Astrocyte (in vitro differentiated cells and primary cell): ENCODE measurements around the gene TEX53. TPM values are rescaled to one million over a fixed set of nuclear protein-coding genes. Genes with fewer than 3 reads are reported as not detected.

Experiments
- DNase-seq: peaks from one replicate; pipeline ENCODE4 v3.0.0-alpha.2; 2010; ENCODE audit warnings: low read depth
- FAIRE-seq: peaks from 2 replicates; lab custom pipeline; 2011; peaks lifted over from hg19 to GRCh38; lab: Jason Lieb, UNC
- H2AFZ ChIP-seq: 2 replicates; pipeline ENCODE4 v1.6.0; 2012; ENCODE audit warnings: low read depth, low read length, inconsistent platforms
- H3K27ac ChIP-seq: 2 replicates; pipeline ENCODE4 v1.5.1; 2011; ENCODE audit warnings: low read depth, low read length, inconsistent platforms
- H3K27me3 ChIP-seq: 2 replicates; pipeline ENCODE4 v1.6.0; 2011; ENCODE audit warnings: low read length, inconsistent platforms; ENCODE audit not compliant: insufficient read depth
- H3K36me3 ChIP-seq: 2 replicates; pipeline ENCODE4 v1.5.1; 2011; ENCODE audit warnings: low read length, inconsistent platforms; ENCODE audit not compliant: insufficient read depth
- H3K4me1 ChIP-seq: 2 replicates; pipeline ENCODE4 v1.5.1; 2011; ENCODE audit warnings: low read length, inconsistent platforms; ENCODE audit not compliant: insufficient read depth
- H3K4me2 ChIP-seq: 2 replicates; pipeline ENCODE4 v1.6.0; 2012; ENCODE audit warnings: low read length, inconsistent platforms
- H3K4me3 ChIP-seq: 2 replicates; pipeline ENCODE4 v1.5.1; 2011; ENCODE audit warnings: low read depth, mild to moderate bottlenecking, low read length, inconsistent platforms; ENCODE audit not compliant: insufficient read depth
- H3K79me2 ChIP-seq: 2 replicates; pipeline ENCODE4 v1.6.0; 2012; ENCODE audit warnings: mild to moderate bottlenecking, low read length, inconsistent platforms; ENCODE audit not compliant: insufficient read depth
- H3K9ac ChIP-seq: 2 replicates; pipeline ENCODE4 v1.6.0; 2012; ENCODE audit warnings: mild to moderate bottlenecking, low read length, inconsistent platforms
- H3K9me3 ChIP-seq: 2 replicates; pipeline ENCODE4 v1.5.1; 2012; ENCODE audit warnings: low read depth, mild to moderate bottlenecking, low read length, inconsistent platforms; ENCODE audit not compliant: insufficient read depth
- H4K20me1 ChIP-seq: 2 replicates; pipeline ENCODE4 v1.6.0; 2012; ENCODE audit warnings: low read length, inconsistent platforms; ENCODE audit not compliant: insufficient read depth
- H3K27ac Mint-ChIP-seq: one replicate; pipeline ENCODE4 v1.8.0; 2021; ENCODE audit warnings: mild to moderate bottlenecking, mixed read lengths; ENCODE audit not compliant: unreplicated experiment
- H3K27me3 Mint-ChIP-seq: one replicate; pipeline ENCODE4 v1.8.0; 2021; ENCODE audit warnings: low read depth, mixed read lengths; ENCODE audit not compliant: unreplicated experiment
- H3K36me3 Mint-ChIP-seq: one replicate; pipeline ENCODE4 v1.8.0; 2021; ENCODE audit warnings: low read depth, mixed read lengths; ENCODE audit not compliant: unreplicated experiment
- H3K4me1 Mint-ChIP-seq: one replicate; pipeline ENCODE4 v1.8.0; 2021; ENCODE audit warnings: low read depth, mixed read lengths; ENCODE audit not compliant: unreplicated experiment
- H3K4me3 Mint-ChIP-seq: one replicate; pipeline ENCODE4 v1.8.0; 2021; ENCODE audit warnings: mild to moderate bottlenecking, moderate library complexity, mixed read lengths; ENCODE audit not compliant: unreplicated experiment
- H3K9me3 Mint-ChIP-seq: one replicate; pipeline ENCODE4 v1.8.0; 2021; ENCODE audit warnings: mild to moderate bottlenecking, mixed read lengths; ENCODE audit not compliant: unreplicated experiment
- EZH2 ChIP-seq: IDR thresholded peaks from 2 replicates; pipeline ENCODE4 v1.6.1; 2012; ENCODE audit warnings: mild to moderate bottlenecking, low read length, inconsistent platforms; ENCODE audit not compliant: insufficient read depth
- total RNA-seq: library from RNA; stranded (reverse); gene quantifications from 2 replicates; pipeline ENCODE4 v1.2.1, GENCODE V29; 2021
- TF ChIP-seq, protein P1 (sequence below): IDR thresholded peaks from 2 replicates; pipeline ENCODE4 v1.5.1; 2011; ENCODE audit warnings: low read depth, mild to moderate bottlenecking, inconsistent platforms, low read length, moderate library complexity; ENCODE audit not compliant: insufficient read depth

TEX53 gene
- total RNA-seq, 1 donor from 2014 or later: not detected

DNA sequence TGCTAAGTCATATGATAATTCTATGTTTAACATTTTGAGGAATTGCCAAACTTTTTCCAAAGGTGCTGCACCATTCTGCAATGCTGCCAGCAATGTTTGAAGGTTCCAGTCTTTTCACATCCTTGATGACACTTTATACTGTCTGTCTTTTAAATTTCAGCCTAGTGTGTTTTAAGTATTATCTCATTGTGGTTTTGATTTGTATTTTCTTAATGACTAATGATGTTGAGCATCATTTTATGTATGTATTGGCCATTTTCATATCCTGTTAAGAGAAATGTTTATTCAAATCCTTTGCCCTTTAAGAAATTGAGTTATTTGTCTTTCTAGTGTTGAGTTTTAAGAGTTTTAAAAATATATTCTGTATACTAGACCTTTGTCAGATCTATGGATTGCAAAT lies 29.4 kb upstream of the TEX53 start:
- no peak overlapping the region for H3K27ac Mint-ChIP-seq
- H3K4me1 ChIP-seq: peaks cover 18% of the 10 kb centered on the region
- H3K36me3 Mint-ChIP-seq: no peaks in the 10 kb centered on the region
- no peak overlapping the region for H3K27ac ChIP-seq
- no peaks in the 10 kb centered on the region for H3K36me3 ChIP-seq
- no peak overlapping the region for H3K4me3 Mint-ChIP-seq
- no peaks in the 10 kb centered on the region for H4K20me1 ChIP-seq
- H3K27me3 Mint-ChIP-seq: no peaks in the 10 kb centered on the region
- H3K9me3 ChIP-seq: no peaks in the 10 kb centered on the region
- no peak for TF ChIP-seq EZH2
- TF ChIP-seq, protein P1, sequence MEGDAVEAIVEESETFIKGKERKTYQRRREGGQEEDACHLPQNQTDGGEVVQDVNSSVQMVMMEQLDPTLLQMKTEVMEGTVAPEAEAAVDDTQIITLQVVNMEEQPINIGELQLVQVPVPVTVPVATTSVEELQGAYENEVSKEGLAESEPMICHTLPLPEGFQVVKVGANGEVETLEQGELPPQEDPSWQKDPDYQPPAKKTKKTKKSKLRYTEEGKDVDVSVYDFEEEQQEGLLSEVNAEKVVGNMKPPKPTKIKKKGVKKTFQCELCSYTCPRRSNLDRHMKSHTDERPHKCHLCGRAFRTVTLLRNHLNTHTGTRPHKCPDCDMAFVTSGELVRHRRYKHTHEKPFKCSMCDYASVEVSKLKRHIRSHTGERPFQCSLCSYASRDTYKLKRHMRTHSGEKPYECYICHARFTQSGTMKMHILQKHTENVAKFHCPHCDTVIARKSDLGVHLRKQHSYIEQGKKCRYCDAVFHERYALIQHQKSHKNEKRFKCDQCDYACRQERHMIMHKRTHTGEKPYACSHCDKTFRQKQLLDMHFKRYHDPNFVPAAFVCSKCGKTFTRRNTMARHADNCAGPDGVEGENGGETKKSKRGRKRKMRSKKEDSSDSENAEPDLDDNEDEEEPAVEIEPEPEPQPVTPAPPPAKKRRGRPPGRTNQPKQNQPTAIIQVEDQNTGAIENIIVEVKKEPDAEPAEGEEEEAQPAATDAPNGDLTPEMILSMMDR: no peak
- H3K9ac ChIP-seq: no peak overlapping the region
- no peaks in the 10 kb centered on the region for H3K79me2 ChIP-seq
- FAIRE-seq (peak; percentile 55), DNase-seq (peak; percentile 63)
- no peak overlapping the region for H3K4me2 ChIP-seq
- peaks cover 16% of the 10 kb centered on the region for H3K4me1 Mint-ChIP-seq
- H2AFZ ChIP-seq: no peak overlapping the region
- no peaks in the 10 kb centered on the region for H3K27me3 ChIP-seq
- H3K4me3 ChIP-seq: no peak overlapping the region
- peaks cover 7% of the 10 kb centered on the region for H3K9me3 Mint-ChIP-seq

GRCh38 chr9:114685951-114686350 lies 28.3 kb upstream of the TEX53 start:
- no peak for FAIRE-seq
- Histone ChIP-seq H3K9ac (no peak overlapping the region), H3K79me2 (no peaks in the 10 kb centered on the region), H4K20me1 (no peaks in the 10 kb centered on the region), H3K27ac (no peak overlapping the region), H3K4me1 (peaks cover 9% of the 10 kb centered on the region), H3K27me3 (no peaks in the 10 kb centered on the region), H3K36me3 (no peaks in the 10 kb centered on the region), H3K4me3 (no peak overlapping the region), H3K9me3 (no peaks in the 10 kb centered on the region), H3K4me2 (no peak overlapping the region), H2AFZ (no peak overlapping the region)
- Mint-ChIP-seq H3K9me3 (peaks cover 7% of the 10 kb centered on the region), H3K27me3 (no peaks in the 10 kb centered on the region), H3K36me3 (peaks cover 2% of the 10 kb centered on the region), H3K4me1 (peaks cover 11% of the 10 kb centered on the region), H3K4me3 (no peak overlapping the region), H3K27ac (no peak overlapping the region)
- TF ChIP-seq EZH2: no peak
- TF ChIP-seq, protein P1: no peak
- DNase-seq: no peak

DNA sequence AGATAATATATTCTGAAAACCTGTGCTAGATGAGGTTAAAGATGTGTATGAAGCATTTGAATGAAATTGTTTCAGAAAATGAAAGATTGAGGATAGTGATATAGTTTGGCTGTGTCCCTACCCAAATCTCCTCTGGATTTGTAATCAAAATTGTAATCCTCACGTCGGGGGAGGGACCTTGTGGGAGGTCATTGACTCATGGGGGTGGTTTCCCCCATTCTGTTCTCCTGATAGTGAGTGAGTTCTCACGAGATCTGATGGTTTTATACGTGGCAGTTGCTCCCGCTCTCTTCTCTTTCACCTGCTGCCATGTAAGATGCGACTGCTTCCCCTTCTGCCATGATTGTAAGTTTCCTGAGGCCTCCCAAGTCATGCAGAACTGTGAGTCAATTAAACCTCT lies 26.4 kb upstream of the TEX53 start:
- H3K27me3 Mint-ChIP-seq: no peaks in the 10 kb centered on the region
- no peaks in the 10 kb centered on the region for H4K20me1 ChIP-seq
- no peak for DNase-seq
- no peak for TF ChIP-seq EZH2
- TF ChIP-seq, protein P1: no peak
- H3K27me3 ChIP-seq: no peaks in the 10 kb centered on the region
- H3K9me3 Mint-ChIP-seq: peaks cover 7% of the 10 kb centered on the region
- no peak overlapping the region for H3K4me3 ChIP-seq
- FAIRE-seq: no peak
- H3K4me1 Mint-ChIP-seq: peaks cover 18% of the 10 kb centered on the region
- no peak overlapping the region for H3K27ac Mint-ChIP-seq
- H2AFZ ChIP-seq: no peak overlapping the region
- H3K9ac ChIP-seq: no peak overlapping the region
- no peaks in the 10 kb centered on the region for H3K9me3 ChIP-seq
- no peak overlapping the region for H3K4me3 Mint-ChIP-seq
- H3K36me3 Mint-ChIP-seq: peaks cover 2% of the 10 kb centered on the region
- H3K4me2 ChIP-seq: no peak overlapping the region
- peaks cover under 1% of the 10 kb centered on the region for H3K4me1 ChIP-seq
- no peaks in the 10 kb centered on the region for H3K79me2 ChIP-seq
- H3K27ac ChIP-seq: no peak overlapping the region
- H3K36me3 ChIP-seq: no peaks in the 10 kb centered on the region
